ENCODE results near the gene AKAP6. TPM values are rescaled to one million over a fixed set of nuclear protein-coding genes. Genes with fewer than 3 reads are reported as not detected.

The AKAP6 gene
- total and polyA plus RNA-seq, 2 of the 8 experiments (the other 6 are each of a cell fraction or from before 2014, with no cell fraction given), result 0.09 to 0.89 TPM

DNA sequence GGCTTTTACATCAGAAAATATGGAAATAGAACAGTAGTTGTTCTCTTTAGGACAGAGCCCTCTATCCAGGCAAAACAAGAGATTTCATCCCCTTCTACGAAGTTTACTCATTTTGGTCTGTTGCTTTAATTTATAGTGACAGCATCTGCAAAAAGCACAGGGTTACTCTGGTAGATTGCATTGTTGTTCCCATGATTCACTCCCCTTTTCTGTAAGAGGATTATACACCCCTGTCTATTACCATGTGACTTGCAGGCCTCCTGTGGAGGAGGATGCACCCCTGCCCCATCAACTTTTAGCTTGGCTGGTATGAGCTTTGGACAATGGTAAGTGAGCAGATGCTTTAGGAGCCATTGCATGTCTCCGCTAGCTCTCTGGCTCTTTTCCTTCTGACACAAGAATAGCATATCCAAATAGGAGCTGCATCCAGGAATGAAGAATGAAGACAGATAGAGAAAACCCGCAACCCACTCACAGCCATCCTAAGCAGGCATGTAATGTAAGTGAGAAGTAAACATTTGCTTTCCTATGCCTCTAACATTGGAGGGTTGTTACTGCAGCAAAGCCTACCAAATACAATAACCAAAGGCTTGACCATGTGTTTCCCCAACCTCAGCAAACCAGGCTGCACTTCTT, 304.2 kb downstream of the AKAP6 start (continued):
- no peak for TF ChIP-seq CHD7 (IDR thresholded peaks at IDR 0.05; ENCODE audit: insufficient replicate concordance, low read length)
- TF ChIP-seq PHF8 (conservative IDR thresholded peaks at IDR 0.05; ENCODE audit: low read depth, low read length), result no peak
